ENCODE measurements around the gene PTGER1. TPM values are rescaled to one million over a fixed set of nuclear protein-coding genes. Genes with fewer than 3 reads are reported as not detected.

The PTGER1 gene
- total and polyA plus RNA-seq, 10 of the 15 experiments (the other 5 are each of a cell fraction or from before 2014, with no cell fraction given), result not detected

DNA sequence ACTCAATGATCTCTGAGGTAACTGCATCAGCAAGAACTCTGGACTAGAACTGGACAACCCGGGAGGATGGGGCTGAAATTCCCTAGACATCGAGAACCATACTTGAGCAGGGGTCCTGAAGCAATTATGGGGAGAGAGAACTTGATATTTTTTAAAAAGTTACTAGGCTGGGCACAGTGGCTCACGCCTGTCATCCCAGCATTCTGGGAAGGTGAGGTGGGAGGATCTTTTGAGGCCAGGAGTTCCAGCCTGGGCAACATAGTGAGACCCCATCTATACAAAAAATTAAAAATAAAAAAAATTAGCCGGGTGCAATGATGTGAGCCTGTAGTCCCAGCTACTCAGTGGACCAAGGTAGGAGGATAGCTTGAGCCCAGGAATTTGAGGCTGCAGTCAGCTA, 45.4 kb upstream of the PTGER1 start:
- ChIA-PET SMC1A (ENCODE audit: uncharacterized antibody, unreplicated experiment) (interaction anchor here (1.1 kb wide), 1 partner anchor 8 kb away, joined by 3 read pairs; no protein-coding TSS in a partner anchor), POLR2A (interaction anchor here (1.5 kb wide), 1 partner anchor 9 kb away, joined by 3 read pairs; the partner anchor contains the start of gene TECR), CTCF (no interaction called here), RAD21 (ENCODE audit: unreplicated experiment) (no interaction called here)
- intact Hi-C loops (cut with micrococcal nuclease; ENCODE audit: unreplicated experiment) (no loop called here), in situ Hi-C loops (cut with MboI) (no loop called here)
- H4K20me1 ChIP-seq (ENCODE audit: control insufficient read depth, insufficient read depth), result peaks cover 3% of the 10 kb centered on the region; the same call in 1 of the 2 replicates
- TF ChIP-seq RUNX3 (IDR thresholded peaks at IDR 0.05; ENCODE audit: low read length) (no peak), HDAC6 (IDR thresholded peaks at IDR 0.05; ENCODE audit: unreplicated experiment) (no peak), IKZF1 (conservative IDR thresholded peaks at IDR 0.05) (no peak), DPF2 (IDR thresholded peaks at IDR 0.05) (no peak), IRF4 (IDR thresholded peaks at IDR 0.05; ENCODE audit: low read depth, low read length) (no peak), TCF12 (IDR thresholded peaks at IDR 0.05; ENCODE audit: low read depth, low read length) (no peak), ZZZ3 (IDR thresholded peaks at IDR 0.05; ENCODE audit: control insufficient read depth, insufficient read length, low read depth) (no peak)
- TF ChIP-seq, protein P1, sequence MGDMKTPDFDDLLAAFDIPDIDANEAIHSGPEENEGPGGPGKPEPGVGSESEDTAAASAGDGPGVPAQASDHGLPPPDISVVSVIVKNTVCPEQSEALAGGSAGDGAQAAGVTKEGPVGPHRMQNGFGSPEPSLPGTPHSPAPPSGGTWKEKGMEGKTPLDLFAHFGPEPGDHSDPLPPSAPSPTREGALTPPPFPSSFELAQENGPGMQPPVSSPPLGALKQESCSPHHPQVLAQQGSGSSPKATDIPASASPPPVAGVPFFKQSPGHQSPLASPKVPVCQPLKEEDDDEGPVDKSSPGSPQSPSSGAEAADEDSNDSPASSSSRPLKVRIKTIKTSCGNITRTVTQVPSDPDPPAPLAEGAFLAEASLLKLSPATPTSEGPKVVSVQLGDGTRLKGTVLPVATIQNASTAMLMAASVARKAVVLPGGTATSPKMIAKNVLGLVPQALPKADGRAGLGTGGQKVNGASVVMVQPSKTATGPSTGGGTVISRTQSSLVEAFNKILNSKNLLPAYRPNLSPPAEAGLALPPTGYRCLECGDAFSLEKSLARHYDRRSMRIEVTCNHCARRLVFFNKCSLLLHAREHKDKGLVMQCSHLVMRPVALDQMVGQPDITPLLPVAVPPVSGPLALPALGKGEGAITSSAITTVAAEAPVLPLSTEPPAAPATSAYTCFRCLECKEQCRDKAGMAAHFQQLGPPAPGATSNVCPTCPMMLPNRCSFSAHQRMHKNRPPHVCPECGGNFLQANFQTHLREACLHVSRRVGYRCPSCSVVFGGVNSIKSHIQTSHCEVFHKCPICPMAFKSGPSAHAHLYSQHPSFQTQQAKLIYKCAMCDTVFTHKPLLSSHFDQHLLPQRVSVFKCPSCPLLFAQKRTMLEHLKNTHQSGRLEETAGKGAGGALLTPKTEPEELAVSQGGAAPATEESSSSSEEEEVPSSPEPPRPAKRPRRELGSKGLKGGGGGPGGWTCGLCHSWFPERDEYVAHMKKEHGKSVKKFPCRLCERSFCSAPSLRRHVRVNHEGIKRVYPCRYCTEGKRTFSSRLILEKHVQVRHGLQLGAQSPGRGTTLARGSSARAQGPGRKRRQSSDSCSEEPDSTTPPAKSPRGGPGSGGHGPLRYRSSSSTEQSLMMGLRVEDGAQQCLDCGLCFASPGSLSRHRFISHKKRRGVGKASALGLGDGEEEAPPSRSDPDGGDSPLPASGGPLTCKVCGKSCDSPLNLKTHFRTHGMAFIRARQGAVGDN (IDR thresholded peaks at IDR 0.05), result no peak
- H3K79me2 ChIP-seq (ENCODE audit: control insufficient read depth, insufficient read depth, low read length), result peaks cover 27% of the 10 kb centered on the region
- no peak overlapping the region for H3K4me3 ChIP-seq
- no peak overlapping the region for H3K4me2 ChIP-seq (ENCODE audit: control insufficient read depth, insufficient read depth)
- no peak overlapping the region for H3K9ac ChIP-seq (ENCODE audit: control insufficient read depth, insufficient read depth, low read length)
- FAIRE-seq, result no peak
- no peak overlapping the region for H2AFZ ChIP-seq (ENCODE audit: control insufficient read depth, low read depth, low read length)
- peaks cover 9% of the 10 kb centered on the region for H3K4me1 ChIP-seq (ENCODE audit: control insufficient read depth, insufficient read depth, low read length)
- no peaks in the 10 kb centered on the region for H3K9me3 ChIP-seq (replicated peaks; ENCODE audit: control insufficient read depth, insufficient read depth, low read length)
- no TSS peak for BruUV-seq (replicated peaks)
- no peak for DNase-seq (ENCODE audit: low read depth, low spot score)
- H3K27ac ChIP-seq (ENCODE audit: control insufficient read depth, insufficient read depth), result no peak overlapping the region
- peaks cover 0 to 6% of the 10 kb centered on the region in 2 experiments; a peak in 3 of 4 replicates for H3K36me3 ChIP-seq (ENCODE audit: control insufficient read depth in 2 of 2, insufficient read depth in 2 of 2, low read length in 1 of 2)
- WGBS (ENCODE audit: insufficient coverage, insufficient replicate concordance, low lambda C conversion rate, missing lambda C conversion rate), result 76% methylated on average over 4 of the region's 4 CpGs
- ATAC-seq, result no peak
- H3K27me3 ChIP-seq (replicated peaks in 1 of 2; ENCODE audit: control insufficient read depth in 2 of 2, insufficient read depth in 2 of 2, low read length in 1 of 2), result no peaks in the 10 kb centered on the region

Measured in GM12878 (cell line).